Stimulated activated CD8-positive, alpha-beta memory T cell treated with anti-CD3 and anti-CD28 coated beads, Interleukin-2, amount 100 ng/mL, for 48 hours (primary cell): ENCODE measurements around the gene CGB7.
"Not testable (repeated sequence)": the region's sequence is repeated elsewhere in the genome, so short reads cannot be mapped to it uniquely, and the experiment has no call there.

ENCODE experiments used
- DNase-seq, 2 donors: peaks; one replicate each; pipeline ENCODE4 v3.0.0-alpha.2; 2020; ENCODE audit warnings: low read depth in 2 of 2

The CGB7 gene

GRCh38 chr19:49057636-49058234, at the start of gene CGB7:
Gene CGB7, minus strand, starts transcription at chr19:49057749. Its CDS starts 2,374 bp downstream, at chr19:49055375.
- DNase-seq: peak in 1 of 2 donors; percentile 39

DNA sequence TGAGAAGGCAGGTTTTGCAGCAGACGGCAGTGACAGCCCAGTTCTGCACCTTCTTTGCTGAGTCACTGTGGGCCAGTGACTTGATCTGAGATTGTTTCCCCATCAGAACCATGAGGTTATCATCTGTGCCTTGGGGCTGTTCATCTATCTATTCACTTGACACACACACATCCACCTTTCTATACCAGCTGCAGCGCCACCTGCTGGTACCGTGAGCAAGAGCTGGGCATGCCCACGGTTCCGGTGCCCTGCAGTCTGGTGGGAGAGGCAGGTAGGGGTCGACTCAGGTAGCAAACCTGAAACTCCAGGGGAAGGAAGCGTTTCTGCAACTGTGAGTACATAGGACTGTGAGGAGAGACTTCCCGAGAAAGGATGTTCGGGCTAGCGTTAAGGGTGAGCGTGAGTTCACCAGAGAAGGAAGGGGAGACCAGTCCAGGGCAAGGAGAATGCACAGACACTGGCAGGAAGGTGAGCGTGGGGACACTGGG, 49.1 kb upstream of the CGB7 start:
- peak; percentile 50 to 64 for DNase-seq

- DNase-seq: no peak
These were observed 46.8 kb upstream of the CGB7 start for GRCh38 chr19:49104229-49104864.

DNA sequence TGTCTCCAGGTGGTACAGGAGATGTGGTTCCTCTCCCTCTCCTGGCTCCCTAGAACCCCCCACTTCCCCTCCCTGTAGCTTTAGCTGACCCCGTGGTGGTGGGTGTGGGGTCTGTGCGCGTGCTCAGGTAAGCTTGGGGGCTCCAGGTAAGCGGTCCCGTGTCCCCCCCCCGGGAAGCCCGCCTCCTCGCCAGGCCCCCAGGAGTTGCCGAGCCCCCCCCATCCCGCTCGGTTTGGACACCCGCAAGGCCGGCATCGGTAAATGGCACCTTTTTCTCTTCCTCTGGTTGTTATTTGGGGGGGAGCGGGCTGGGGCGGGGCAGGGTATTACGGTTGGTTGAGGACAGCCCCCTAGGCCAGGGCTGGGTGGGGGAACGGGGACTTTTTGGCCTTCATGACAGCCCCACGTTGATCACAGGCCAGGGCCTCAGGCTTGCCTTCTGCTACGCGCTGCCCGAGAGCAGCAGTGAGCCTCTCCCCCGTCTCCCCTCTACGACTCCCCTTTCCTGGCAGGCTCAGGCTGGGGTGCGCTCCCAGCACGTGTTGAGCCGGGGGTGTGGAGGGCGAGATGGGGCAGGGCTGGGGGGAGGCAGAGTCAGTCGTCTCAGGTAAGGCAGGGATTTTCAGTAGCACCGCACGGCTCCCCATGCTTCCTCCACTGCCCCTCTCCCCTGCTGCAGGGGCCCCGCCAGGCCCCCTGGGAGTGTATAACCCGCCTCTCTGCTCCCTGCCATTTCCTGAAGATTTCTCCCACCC, 46.0 kb upstream of the CGB7 start:
- DNase-seq: no peak

DNA sequence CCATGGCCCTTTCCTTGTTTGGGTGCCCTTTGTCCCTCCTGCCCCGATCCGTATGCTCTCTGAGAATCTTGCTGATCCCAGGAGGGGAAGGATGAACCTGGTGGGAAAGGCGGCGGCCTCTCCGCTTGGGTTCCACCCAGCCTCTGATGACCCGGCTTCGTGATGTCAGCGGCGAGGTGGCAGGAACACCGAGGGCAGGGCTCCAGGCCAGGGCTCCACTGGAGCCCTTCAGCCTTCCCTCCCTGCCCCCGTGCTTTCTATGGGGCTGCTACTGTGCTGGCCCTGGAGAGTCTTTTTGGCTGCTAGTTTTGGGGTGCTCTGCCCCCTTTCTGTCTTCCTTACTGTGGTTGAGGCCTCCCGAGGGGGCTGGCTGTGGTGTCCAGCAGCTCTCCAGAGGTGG, 44.8 kb upstream of the CGB7 start:
- no peak for DNase-seq

- no peak for DNase-seq
These were observed 43.6 kb upstream of the CGB7 start for GRCh38 chr19:49101160-49101559.

DNA sequence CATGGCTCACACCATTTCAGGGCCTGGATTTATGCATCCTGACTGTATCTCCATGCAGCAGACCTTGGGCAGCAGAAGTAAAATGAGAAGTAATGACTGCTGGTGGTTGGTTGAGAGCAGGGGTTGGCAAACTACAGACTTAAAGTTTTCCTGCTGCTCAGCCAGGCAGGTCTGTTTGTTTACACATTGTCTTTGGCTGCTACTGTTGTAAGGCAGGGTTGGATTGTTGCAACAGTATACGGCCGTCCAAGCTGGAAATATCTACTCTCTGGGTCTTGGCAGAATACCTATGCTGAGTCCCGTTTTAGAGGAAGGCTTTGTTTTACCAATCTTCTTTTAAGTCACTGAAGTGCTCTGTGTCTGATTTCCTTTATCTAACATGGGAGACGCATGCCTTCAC, 41.2 kb upstream of the CGB7 start:
- DNase-seq: no peak

DNA sequence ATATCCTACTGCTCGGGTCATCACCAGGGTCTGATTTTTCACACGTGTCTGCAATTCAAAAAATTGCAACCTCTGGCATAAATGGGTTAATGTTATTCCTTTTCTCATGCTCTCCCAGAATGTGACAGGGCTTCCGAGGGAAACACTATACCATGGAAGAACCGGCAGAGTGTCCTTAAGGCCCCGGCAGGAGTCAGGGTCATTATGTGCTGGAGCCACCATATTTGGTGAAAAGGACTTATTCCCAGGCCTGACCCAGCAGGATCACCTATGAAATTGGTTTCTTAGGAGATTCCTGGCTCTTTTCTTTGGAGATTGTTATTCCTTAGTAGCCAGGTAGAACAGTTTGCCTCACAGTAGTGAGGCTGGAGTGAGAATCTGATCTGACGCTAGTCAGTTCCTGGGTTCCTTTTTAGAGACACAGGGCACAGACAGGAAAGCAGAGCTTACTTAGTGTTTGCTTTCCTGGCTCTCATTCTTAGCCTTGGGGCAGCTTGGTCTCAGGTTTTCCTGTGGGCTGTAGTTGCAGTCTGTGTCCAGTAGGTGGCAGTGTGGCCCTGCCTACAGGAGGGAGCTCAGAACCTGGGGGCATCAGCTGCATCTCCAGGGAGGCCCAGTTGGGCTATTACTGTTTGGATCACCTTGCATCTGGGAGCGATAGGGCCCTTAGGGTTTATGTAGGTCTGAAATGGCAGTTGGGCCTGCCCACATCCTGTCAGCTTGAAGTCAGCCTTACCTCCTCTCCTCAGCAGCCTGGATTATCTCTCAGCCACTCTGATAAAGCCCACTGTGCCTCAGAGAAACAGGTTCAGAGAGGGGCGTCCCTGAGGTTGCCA, 40.1 kb upstream of the CGB7 start:
- peak; percentile 43 to 49 for DNase-seq

- no peak for DNase-seq
These were observed 37.2 kb upstream of the CGB7 start for GRCh38 chr19:49094505-49095482.

DNA sequence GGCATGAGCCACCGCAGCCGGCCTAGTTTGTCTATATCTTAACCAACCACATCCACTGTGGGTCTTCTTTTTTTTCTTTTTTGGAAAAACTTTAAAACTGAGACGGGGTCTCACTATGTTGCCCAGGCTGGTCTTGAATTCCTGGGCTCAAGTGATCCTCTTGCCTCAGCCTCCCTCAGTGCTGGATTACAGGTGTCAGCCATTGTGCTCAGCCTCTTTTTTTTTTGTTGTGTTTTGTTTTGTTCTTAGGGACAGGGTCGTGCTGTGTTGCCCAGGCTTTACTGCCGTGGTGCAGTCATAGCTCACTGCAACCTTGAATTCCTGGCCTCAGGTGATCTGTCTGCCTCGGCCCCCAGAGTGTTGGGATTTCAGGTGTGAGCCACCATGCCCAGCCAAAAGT, 35.1 kb upstream of the CGB7 start:
- DNase-seq: no peak

DNA sequence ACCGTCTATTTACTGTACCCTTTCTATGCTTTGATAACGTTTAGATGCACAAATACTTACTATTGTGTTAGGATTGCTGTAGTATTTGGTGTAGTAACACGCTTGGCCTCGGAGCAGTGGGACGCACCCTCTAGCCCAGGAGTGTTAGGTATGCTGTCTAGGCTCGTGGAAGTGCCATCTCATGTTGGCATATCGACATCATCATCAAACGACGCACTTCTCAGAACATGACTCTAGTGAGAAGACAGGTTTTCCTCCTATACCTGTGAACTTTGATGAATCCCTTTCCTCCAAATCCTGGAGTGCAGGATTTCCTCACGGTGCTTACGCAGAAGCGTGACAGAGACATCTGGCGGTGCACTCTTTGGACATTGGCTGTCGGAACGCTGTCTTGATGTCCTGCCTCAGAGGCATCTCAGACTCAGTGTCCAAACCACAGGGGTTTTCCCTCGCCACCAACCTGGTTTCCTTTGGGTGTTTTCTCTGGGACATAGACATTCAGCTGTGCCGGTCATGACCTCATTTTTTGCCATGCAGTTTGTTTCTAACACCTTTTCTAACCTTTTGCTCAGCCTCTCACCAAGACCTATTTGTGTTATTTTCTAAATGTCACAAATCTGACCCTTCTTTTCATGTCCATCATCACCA, 34.0 kb upstream of the CGB7 start:
- DNase-seq: no peak

GRCh38 chr19:49086296-49086695, 28.7 kb upstream of the CGB7 start:
- no peak for DNase-seq

GRCh38 chr19:49085868-49086232, 28.3 kb upstream of the CGB7 start:
- no peak for DNase-seq

GRCh38 chr19:49085020-49085867, 27.7 kb upstream of the CGB7 start, which contains the start of gene SNRNP70:
Gene SNRNP70, plus strand, starts transcription at chr19:49085451. Its CDS starts 964 bp downstream, at chr19:49086415.
- DNase-seq: peak; percentile 98 to 99

- no peak for DNase-seq
These were observed 26.9 kb upstream of the CGB7 start for GRCh38 chr19:49084206-49085019.

DNA sequence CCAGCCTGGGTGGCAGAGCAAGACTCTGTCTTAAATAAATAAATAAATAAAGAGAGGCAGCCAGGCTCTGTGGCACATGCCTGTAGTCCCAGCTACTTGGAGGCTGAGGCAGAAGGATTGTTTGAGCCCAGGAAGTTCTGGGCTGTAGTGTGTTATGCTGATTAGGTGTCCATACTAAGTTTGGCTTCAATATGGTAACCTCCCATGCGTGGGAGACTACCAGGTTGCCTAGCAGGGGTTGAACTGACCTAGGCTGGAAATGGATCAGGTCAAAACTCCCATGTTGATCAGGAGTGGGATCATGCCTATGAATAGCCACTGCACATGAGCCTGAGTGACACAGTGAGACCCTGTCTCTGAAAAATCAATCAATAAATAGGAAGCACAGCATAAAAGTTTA, 23.7 kb upstream of the CGB7 start:
- no peak for DNase-seq

- DNase-seq: no peak
These were observed 22.8 kb upstream of the CGB7 start for GRCh38 chr19:49080392-49080791.

GRCh38 chr19:49074869-49075268, 17.3 kb upstream of the CGB7 start:
- DNase-seq: not testable (repeated sequence)
